Dermis blood vessel endothelial cell (primary cell): ENCODE results near the gene AFF2. TPM values are rescaled to one million over a fixed set of nuclear protein-coding genes. Genes with fewer than 3 reads are reported as not detected.
"Not testable (repeated sequence)": the region's sequence is repeated elsewhere in the genome, so short reads cannot be mapped to it uniquely, and the experiment has no call there.

Experiments used
- DNase-seq: peaks from one replicate; pipeline ENCODE4 v3.0.0; 2010
- total RNA-seq: library from RNA; depleted of rRNA; stranded (reverse); fragments of >200 nt; gene quantifications from 2 replicates; pipeline ENCODE4 v1.2.3, GENCODE V29; 2014

AFF2 gene
- total RNA-seq, 1 donor from 2014 or later: under 0.01 TPM

- DNase-seq: no peak
These were observed 367.2 kb downstream of the AFF2 start for GRCh38 chrX:148867596-148867995.

- no peak for DNase-seq
These were observed 371.2 kb downstream of the AFF2 start for GRCh38 chrX:148871422-148872160.

- DNase-seq: no peak
These were observed 371.7 kb downstream of the AFF2 start for GRCh38 chrX:148872161-148872535.

DNA sequence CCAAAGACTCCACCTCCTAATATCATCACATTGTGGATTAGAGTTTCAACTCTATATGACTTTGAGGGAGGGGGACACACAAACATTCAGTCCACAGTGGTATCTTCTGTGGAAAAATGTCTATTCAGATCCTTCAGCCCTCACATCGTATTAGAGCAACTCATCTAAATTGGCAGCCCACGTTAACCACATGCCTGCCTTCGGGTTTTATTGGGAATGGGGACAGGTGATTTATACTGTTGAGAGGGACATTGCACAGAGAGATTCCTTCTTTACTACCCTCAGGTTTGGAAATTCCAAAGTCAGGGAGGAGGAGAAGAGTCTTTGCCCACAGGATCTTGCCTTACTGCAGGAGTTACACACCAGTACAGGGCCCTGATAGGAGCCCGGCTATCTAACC is 372.5 kb downstream of the AFF2 start:
- DNase-seq: no peak

GRCh38 chrX:148874636-148875246 is 374.3 kb downstream of the AFF2 start:
- DNase-seq: no peak

GRCh38 chrX:148878371-148878770 is 378.0 kb downstream of the AFF2 start:
- no peak for DNase-seq

DNA sequence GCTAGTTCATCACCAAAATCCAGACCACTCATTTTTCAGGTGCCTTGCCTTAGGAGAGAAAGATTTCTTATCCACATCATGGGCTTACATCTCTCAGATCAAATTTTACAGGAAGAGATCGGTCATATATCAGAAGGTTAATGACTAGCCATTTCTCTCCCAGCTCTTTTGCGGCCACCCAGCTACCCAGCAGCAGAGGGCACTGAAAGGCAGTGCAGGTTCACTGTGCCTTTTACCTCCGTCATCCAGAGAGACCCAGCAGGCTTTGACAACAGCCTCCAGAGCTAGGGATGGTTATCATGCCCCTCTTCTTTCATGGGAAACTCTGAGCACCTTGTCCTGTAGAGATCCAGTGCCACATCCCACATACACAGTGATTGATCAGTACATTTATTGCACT is 384.8 kb downstream of the AFF2 start:
- DNase-seq: no peak

GRCh38 chrX:148893395-148893794 is 393.0 kb downstream of the AFF2 start:
- no peak for DNase-seq

DNA sequence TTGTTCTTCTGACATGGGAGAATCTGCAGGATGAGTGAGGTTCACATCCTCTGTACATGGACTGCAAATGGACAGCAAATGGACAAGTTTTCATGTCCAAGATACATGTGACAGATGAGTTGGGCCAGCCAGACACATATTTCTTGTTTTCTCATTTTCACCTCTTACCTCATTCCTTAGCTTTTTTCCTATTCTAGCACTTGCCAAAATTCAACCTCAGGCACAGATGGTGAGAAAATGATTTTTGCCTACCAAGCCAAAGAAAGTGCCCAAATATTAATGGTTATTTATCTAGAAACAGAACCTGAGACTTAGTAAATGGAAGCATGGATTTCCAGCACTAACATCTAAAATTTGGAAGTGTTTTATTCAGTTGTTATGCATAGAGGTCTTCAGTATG is 402.2 kb downstream of the AFF2 start:
- DNase-seq: no peak

- DNase-seq: no peak
These were observed 402.8 kb downstream of the AFF2 start for GRCh38 chrX:148903176-148903575.

DNA sequence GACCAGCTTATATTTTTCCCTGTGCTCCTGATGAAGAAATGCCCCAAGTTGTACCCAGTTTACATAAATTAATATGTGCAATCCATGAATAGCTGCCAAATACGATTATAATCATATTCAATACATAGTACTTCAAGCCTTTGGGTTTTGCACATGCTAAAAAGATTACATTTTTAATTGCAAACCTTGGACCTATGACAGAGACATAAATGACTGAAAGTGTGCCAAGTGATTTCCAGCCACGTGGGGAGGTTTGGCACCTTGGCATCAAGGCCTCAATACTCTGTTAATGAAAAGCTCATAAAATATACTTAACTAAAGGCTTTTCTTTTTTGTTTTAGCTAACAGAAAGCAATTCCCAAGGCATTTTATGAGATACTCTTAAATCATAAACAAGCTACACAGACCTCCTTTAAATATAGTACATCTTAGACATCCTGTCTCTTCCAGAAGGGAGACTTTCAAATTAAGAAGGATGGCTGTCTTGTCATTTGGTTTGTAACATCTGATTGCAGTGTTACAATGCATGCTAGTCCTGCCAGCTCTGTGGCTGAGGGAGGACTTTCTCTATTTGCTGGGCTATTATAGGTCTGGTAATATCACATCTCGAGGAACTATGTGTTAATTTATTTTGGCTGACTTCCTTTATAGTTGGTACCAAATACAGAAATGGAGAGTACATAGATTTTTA is 404.1 kb downstream of the AFF2 start:
- DNase-seq: no peak

DNA sequence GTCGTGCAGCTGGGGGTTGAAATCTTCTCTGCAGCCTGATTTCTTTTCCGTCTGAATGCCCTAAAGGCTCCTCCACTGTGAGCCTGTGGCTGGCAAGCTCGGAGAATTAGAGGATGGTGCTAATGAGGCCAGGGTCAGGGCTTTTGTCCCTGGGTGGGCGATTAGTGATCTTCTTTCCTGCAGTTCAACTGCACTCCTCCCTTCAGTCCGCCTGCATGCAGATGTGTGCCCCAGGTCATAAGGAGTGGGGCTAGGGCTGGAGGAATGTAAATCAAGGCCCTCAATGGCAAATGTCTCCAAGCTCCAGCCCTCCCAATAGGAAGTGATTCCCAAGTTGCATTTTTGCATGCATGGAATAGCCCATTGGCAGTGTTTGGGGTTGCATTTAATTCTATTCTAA is 405.0 kb downstream of the AFF2 start:
- no peak for DNase-seq

GRCh38 chrX:148906628-148907027 is 406.2 kb downstream of the AFF2 start:
- not testable (repeated sequence) for DNase-seq

DNA sequence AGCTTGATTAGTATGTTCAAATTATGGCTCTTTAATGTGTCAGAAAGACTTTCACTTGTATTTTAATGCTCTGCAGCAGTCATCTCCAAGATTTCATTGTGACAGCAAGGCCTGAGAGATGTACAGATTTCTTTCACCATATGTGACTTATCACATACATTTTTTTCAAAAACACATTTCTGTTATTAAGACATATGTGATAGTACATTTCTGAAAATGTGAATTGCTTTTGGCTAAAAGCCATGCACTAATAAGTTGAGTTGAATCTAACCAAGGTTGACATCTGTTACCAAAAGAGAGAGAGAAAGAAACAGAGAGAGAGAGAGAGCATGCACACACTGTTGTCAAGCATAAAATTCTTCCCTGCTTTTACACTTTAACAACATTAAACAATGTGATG is 409.3 kb downstream of the AFF2 start:
- DNase-seq: no peak

- DNase-seq: no peak
These were observed 413.6 kb downstream of the AFF2 start for GRCh38 chrX:148913971-148914370.

GRCh38 chrX:148914783-148915182 is 414.4 kb downstream of the AFF2 start:
- DNase-seq: no peak

- DNase-seq: no peak
These were observed 415.1 kb downstream of the AFF2 start for GRCh38 chrX:148915474-148915873.

DNA sequence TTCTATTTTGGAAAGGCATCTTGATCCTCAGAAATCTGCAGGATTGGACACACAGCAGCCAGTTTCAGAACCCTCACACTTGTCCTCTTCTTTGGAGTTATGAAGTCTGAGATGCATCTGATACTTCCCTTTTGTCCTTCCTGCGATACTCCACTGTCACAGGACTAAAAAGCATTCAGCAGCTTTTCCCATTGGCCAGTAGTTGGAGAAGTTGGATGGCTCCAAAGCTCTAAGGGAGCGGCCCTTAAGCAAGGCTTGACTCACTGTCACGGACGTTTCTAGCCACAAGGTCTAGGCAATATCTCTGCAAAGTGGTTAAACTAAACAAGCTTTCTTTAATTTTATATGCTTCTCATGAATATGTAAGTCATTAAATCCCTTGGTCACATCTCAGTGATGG is 417.0 kb downstream of the AFF2 start:
- DNase-seq: no peak

DNA sequence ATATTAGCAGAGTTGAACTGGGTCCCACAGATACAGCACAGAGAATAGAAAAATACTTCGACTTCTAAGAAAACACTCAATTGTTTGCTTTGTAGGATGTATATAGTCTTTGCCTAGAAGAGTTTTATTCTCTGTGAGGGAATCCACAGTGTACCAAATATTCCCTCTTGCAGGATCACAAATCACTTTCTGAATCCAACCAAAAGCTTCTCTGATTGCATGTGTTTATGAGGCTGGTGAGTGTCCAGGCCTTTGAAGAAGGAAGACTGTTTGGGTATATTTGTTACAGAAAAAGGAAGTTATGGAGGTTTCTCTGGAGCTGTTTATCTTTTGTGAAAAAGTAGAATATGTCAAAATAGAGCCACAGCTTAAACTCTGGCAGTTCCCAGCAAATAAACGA is 423.2 kb downstream of the AFF2 start:
- no peak for DNase-seq

GRCh38 chrX:148926371-148926770 is 426.0 kb downstream of the AFF2 start:
- no peak for DNase-seq

DNA sequence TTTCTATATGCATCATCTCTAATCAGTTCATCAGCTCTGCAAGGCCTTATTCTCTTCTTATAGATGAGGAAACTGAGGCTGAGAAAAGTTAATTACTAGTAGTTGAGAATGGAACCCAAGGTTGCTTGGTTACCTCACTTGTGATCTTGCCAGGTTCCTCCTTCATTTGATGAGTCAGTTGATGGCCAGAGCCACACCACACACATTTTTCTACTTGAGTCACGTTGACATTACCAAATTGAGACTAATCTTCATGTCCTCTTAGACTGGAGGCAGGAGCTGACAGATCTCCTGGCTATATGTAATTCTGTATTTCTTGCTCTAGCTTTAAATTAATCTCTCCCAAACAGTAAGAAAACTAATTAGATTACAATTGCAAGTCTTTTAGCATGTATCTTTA is 428.4 kb downstream of the AFF2 start:
- no peak for DNase-seq

- DNase-seq: no peak
These were observed 429.3 kb downstream of the AFF2 start for GRCh38 chrX:148929686-148930085.

DNA sequence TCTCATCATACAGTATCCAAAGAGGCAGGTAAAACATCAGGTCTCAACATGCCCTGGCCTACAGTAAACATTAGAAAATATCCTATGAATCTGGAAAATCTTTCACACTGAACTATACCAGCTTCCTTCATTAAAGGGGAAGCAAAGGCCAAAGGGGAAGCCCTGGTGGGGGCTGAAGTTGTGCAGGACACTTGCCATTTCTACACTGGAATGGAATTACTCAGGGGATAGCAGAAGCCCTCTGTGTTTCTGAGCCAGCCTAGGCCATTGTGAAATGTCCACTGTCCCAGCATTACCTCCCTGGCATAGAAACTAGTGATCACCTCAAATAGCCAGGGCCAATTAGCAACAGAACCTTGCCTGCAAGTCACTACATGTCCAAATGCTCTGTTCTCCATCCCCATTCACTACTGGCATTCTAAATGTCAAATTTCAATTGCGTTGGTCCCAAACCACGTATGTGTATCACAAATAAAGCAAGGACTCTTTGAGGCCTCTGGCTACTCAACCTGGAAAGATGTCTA is 429.9 kb downstream of the AFF2 start:
- DNase-seq: no peak

DNA sequence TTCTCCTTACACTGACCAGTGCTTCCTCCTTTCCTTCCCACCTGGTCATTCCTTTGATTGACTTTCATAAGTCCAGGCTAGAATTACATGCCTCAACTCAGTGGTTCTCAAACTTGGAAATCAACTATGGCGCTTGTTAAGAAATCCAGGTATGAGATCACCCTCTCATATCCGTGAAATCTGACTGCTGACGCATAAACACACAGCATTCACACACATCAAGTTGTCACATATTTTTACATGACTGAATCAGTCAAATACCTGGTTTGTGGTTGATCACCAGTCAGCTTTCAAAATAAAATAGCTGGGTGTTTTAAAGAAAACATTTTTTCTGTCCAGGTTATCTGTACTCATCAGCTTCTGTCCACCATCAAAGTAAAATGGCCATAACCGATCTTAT is 433.5 kb downstream of the AFF2 start:
- DNase-seq: no peak
